Ishikawa (cell line): ENCODE results near the gene MCF2L.

Source experiments
- CEBPB ChIP-seq: IDR thresholded peaks from 2 replicates; pipeline ENCODE4 v1.6.1; 2012
- CREB1 ChIP-seq: IDR thresholded peaks from 2 replicates; pipeline ENCODE4 v1.6.1; 2012; ENCODE audit warnings: low read depth
- EGR1 ChIP-seq: IDR thresholded peaks from 2 replicates; pipeline ENCODE4 v1.6.1; 2012
- EP300 ChIP-seq: IDR thresholded peaks from 2 replicates; pipeline ENCODE4 v1.6.1; 2012; ENCODE audit warnings: borderline replicate concordance
- FOXM1 ChIP-seq: IDR thresholded peaks from 2 replicates; pipeline ENCODE4 v1.6.1; 2012; ENCODE audit warnings: low read depth, borderline replicate concordance
- MAX ChIP-seq: IDR thresholded peaks from 2 replicates; pipeline ENCODE4 v1.6.1; 2012
- NFIC ChIP-seq: IDR thresholded peaks from 2 replicates; pipeline ENCODE4 v1.6.1; 2012
- RAD21 ChIP-seq: IDR thresholded peaks from 2 replicates; pipeline ENCODE4 v1.6.1; 2012; ENCODE audit warnings: low read depth
- REST ChIP-seq: IDR thresholded peaks from 2 replicates; pipeline ENCODE4 v1.6.1; 2012; ENCODE audit warnings: low read depth, mild to moderate bottlenecking
- TAF1 ChIP-seq: IDR thresholded peaks from 2 replicates; pipeline ENCODE4 v1.6.1; 2012; ENCODE audit warnings: low read depth, mild to moderate bottlenecking
- TCF12 ChIP-seq: IDR thresholded peaks from 2 replicates; pipeline ENCODE4 v1.6.1; 2012; ENCODE audit warnings: low read depth
- TEAD4 ChIP-seq: IDR thresholded peaks from 2 replicates; pipeline ENCODE4 v1.6.1; 2012
- USF1 ChIP-seq: IDR thresholded peaks from 2 replicates; pipeline ENCODE4 v1.6.1; 2012
- YY1 ChIP-seq: IDR thresholded peaks from 2 replicates; pipeline ENCODE4 v1.6.1; 2012; ENCODE audit warnings: low read depth
- ZBTB7A ChIP-seq: IDR thresholded peaks from 2 replicates; pipeline ENCODE4 v1.6.1; 2012; ENCODE audit warnings: low read depth

The MCF2L gene

GRCh38 chr13:113090806-113091205 is 121.8 kb downstream of the MCF2L start:
- TF ChIP-seq NFIC, result no peak
- TF ChIP-seq TEAD4, result no peak
- TF ChIP-seq REST, result no peak
- no peak for TF ChIP-seq TCF12
- no peak for TF ChIP-seq EP300
- no peak for TF ChIP-seq CREB1
- TF ChIP-seq RAD21, result no peak

- no peak for TF ChIP-seq CREB1
- TF ChIP-seq FOXM1, result no peak
- no peak for TF ChIP-seq REST
- no peak for TF ChIP-seq TAF1
- no peak for TF ChIP-seq MAX
- no peak for TF ChIP-seq EP300
- TF ChIP-seq CEBPB, result no peak
- TF ChIP-seq NFIC, result no peak
- TF ChIP-seq YY1, result no peak
- no peak for TF ChIP-seq USF1
- TF ChIP-seq ZBTB7A, result no peak
- TF ChIP-seq TCF12, result no peak
- no peak for TF ChIP-seq RAD21
Measured at GRCh38 chr13:113091211-113091771, 122.3 kb downstream of the MCF2L start.

- TF ChIP-seq RAD21, result no peak
- no peak for TF ChIP-seq USF1
- no peak for TF ChIP-seq CEBPB
- no peak for TF ChIP-seq EGR1
- no peak for TF ChIP-seq NFIC
- no peak for TF ChIP-seq REST
- TF ChIP-seq YY1, result no peak
- no peak for TF ChIP-seq TCF12
- no peak for TF ChIP-seq ZBTB7A
Measured at GRCh38 chr13:113091891-113092775, 123.1 kb downstream of the MCF2L start.

- TF ChIP-seq FOXM1 (no peak), NFIC (no peak), USF1 (no peak), TEAD4 (no peak), ZBTB7A (no peak), TCF12 (no peak), CEBPB (no peak), RAD21 (no peak), REST (no peak), TAF1 (no peak), CREB1 (no peak), YY1 (no peak), EGR1 (no peak), MAX (no peak), EP300 (no peak)
Measured at GRCh38 chr13:113092776-113093579, 124.0 kb downstream of the MCF2L start.
